Endodermal cell (in vitro differentiated cells): Measurements from ENCODE around the gene MAFG. TPM values are rescaled to one million over a fixed set of nuclear protein-coding genes. Genes with fewer than 3 reads are reported as not detected.
A peak's percentile ranks its signal among the peaks of the same experiment; 100 is the strongest.

Experiments
- DNase-seq: peaks from one replicate; pipeline ENCODE4 v3.0.0-alpha.2; 2017
- H3K27ac ChIP-seq: 2 replicates; pipeline ENCODE4 v1.5.1; 2013; ENCODE audit warnings: mild to moderate bottlenecking, low read depth, low read length, moderate library complexity
- H3K27me3 ChIP-seq: 2 replicates; pipeline ENCODE4 v1.6.1; 2013; ENCODE audit warnings: mild to moderate bottlenecking, low read length, moderate library complexity; ENCODE audit not compliant: insufficient read depth, control insufficient read depth, poor library complexity, severe bottlenecking
- H3K36me3 ChIP-seq: 2 replicates; pipeline ENCODE4 v1.7.0; 2013; ENCODE audit warnings: mild to moderate bottlenecking, low read length, moderate library complexity; ENCODE audit not compliant: control insufficient read depth, insufficient read depth
- H3K4me1 ChIP-seq: one replicate; pipeline ENCODE4 v1.7.0; 2013; ENCODE audit warnings: low read length; ENCODE audit not compliant: control insufficient read depth, insufficient read depth
- H3K4me3 ChIP-seq: 2 replicates; pipeline ENCODE4 v1.5.1; 2013; ENCODE audit warnings: mild to moderate bottlenecking, low read length, moderate library complexity
- H3K9ac ChIP-seq: 2 replicates; pipeline ENCODE4 v1.6.1; 2013; ENCODE audit warnings: mild to moderate bottlenecking, low read length, moderate library complexity; ENCODE audit not compliant: poor library complexity, severe bottlenecking; ENCODE audit errors: extremely low read depth
- H3K9me3 ChIP-seq: 2 replicates; pipeline ENCODE4 v1.6.1; 2013; ENCODE audit warnings: mild to moderate bottlenecking, low read length, moderate library complexity; ENCODE audit not compliant: control insufficient read depth
- H3K27ac Mint-ChIP-seq: 2 replicates; pipeline ENCODE4 v1.8.0; 2020; ENCODE audit warnings: mixed read lengths
- H3K27me3 Mint-ChIP-seq: 2 replicates; pipeline ENCODE4 v1.8.0; 2021; ENCODE audit warnings: mild to moderate bottlenecking, mixed read lengths; ENCODE audit not compliant: insufficient read depth
- H3K36me3 Mint-ChIP-seq: 2 replicates; pipeline ENCODE4 v1.8.0; 2020; ENCODE audit warnings: low read depth, mixed read lengths
- H3K4me1 Mint-ChIP-seq: 2 replicates; pipeline ENCODE4 v1.8.0; 2020; ENCODE audit warnings: mixed read lengths
- H3K4me3 Mint-ChIP-seq: 2 replicates; pipeline ENCODE4 v1.8.0; 2020; ENCODE audit warnings: mild to moderate bottlenecking, moderate library complexity, mixed read lengths
- H3K9me3 Mint-ChIP-seq: 2 replicates; pipeline ENCODE4 v1.8.0; 2020; ENCODE audit warnings: mild to moderate bottlenecking, mixed read lengths
- CTCF ChIP-seq: fragments of 200-600 bp; sonication (generic); conservative IDR thresholded peaks from 2 replicates; pipeline ENCODE4 v1.5.0; 2021; ENCODE audit warnings: antibody characterized with exemption, mild to moderate bottlenecking
- WGBS, 2 experiments: methylation state at CpG; one replicate each; pipeline versions ENCODE4 v1.1.5 to v1.1.7; 2013; ENCODE audit warnings: missing lambda C conversion rate in 2 of 2, mixed read lengths in 1 of 2; ENCODE audit not compliant: insufficient coverage in 1 of 2, insufficient read length in 1 of 2; 5-methylcytosine and 5-hydroxymethylcytosine counted together
- total RNA-seq, 2 donors: library from RNA; stranded (reverse); fragmentation: NEBNext Ultra II Directional in 1 of 2; extraction: Animal tissue kit (Norgen Biotek cat#: 25700) in 1 of 2; gene quantifications; 2 replicates in 1 of 2; 3 replicates in 1 of 2; pipeline ENCODE4 v1.2.1, GENCODE V29; 2021

MAFG gene
- total RNA-seq, 2 donors from 2014 or later = 39.9 to 54.1 TPM

GRCh38 chr17:81952792-81953228 lies 25.3 kb upstream of the MAFG start:
- no peak overlapping the region for H3K4me3 Mint-ChIP-seq
- H3K4me1 Mint-ChIP-seq = no peaks in the 10 kb centered on the region
- no peaks in the 10 kb centered on the region for H3K36me3 ChIP-seq
- H3K9ac ChIP-seq = no peak overlapping the region
- no peak overlapping the region for H3K27ac ChIP-seq
- no peak overlapping the region for H3K4me3 ChIP-seq
- 84 to 91% methylated on average over 6 to 16 of the region's 16 CpGs for whole genome bisulfite sequencing, 2 experiments
- H3K36me3 Mint-ChIP-seq = no peaks in the 10 kb centered on the region
- H3K27me3 Mint-ChIP-seq = peaks cover 14% of the 10 kb centered on the region
- DNase-seq = peak; percentile 50
- H3K4me1 ChIP-seq = no peaks in the 10 kb centered on the region
- no peak overlapping the region for H3K27ac Mint-ChIP-seq
- no peaks in the 10 kb centered on the region for H3K9me3 Mint-ChIP-seq
- H3K9me3 ChIP-seq = no peaks in the 10 kb centered on the region
- H3K27me3 ChIP-seq = peaks cover 7% of the 10 kb centered on the region
- no peak for TF ChIP-seq CTCF

GRCh38 chr17:81951785-81952684 lies 24.5 kb upstream of the MAFG start:
- H3K27me3 Mint-ChIP-seq = peaks cover 10% of the 10 kb centered on the region
- no peaks in the 10 kb centered on the region for H3K4me1 Mint-ChIP-seq
- no peak for TF ChIP-seq CTCF
- H3K36me3 Mint-ChIP-seq = no peaks in the 10 kb centered on the region
- H3K4me3 ChIP-seq = no peak overlapping the region
- no peaks in the 10 kb centered on the region for H3K9me3 Mint-ChIP-seq
- no peak overlapping the region for H3K9ac ChIP-seq
- 80 to 82% methylated on average over 9 to 10 of the region's 13 CpGs for WGBS, 2 experiments
- H3K4me1 ChIP-seq = no peaks in the 10 kb centered on the region
- H3K27me3 ChIP-seq = no peaks in the 10 kb centered on the region
- H3K27ac Mint-ChIP-seq = no peak overlapping the region
- H3K27ac ChIP-seq = no peak overlapping the region
- no peaks in the 10 kb centered on the region for H3K36me3 ChIP-seq
- DNase-seq = peak; percentile 39
- H3K4me3 Mint-ChIP-seq = no peak overlapping the region
- H3K9me3 ChIP-seq = no peaks in the 10 kb centered on the region

GRCh38 chr17:81950501-81950900 lies 23.0 kb upstream of the MAFG start:
- Mint-ChIP-seq H3K9me3 (no peaks in the 10 kb centered on the region), H3K4me3 (no peak overlapping the region), H3K27me3 (peaks cover 9% of the 10 kb centered on the region), H3K4me1 (no peaks in the 10 kb centered on the region), H3K36me3 (no peaks in the 10 kb centered on the region), H3K27ac (no peak overlapping the region)
- no peak for TF ChIP-seq CTCF
- H3K4me1 ChIP-seq = no peaks in the 10 kb centered on the region
- H3K27ac ChIP-seq = no peak overlapping the region
- H3K36me3 ChIP-seq = no peaks in the 10 kb centered on the region
- no peak overlapping the region for H3K4me3 ChIP-seq
- no peak for DNase-seq
- H3K27me3 ChIP-seq = no peaks in the 10 kb centered on the region
- H3K9me3 ChIP-seq = no peaks in the 10 kb centered on the region
- no peak overlapping the region for H3K9ac ChIP-seq
- 84 to 88% methylated on average over 15 of the region's 15 CpGs for WGBS, 2 experiments
